ENCODE results near the gene HOXA11. TPM values are rescaled to one million over a fixed set of nuclear protein-coding genes. Genes with fewer than 3 reads are reported as not detected.
A peak's percentile ranks its signal among the peaks of the same experiment; 100 is the strongest.

HOXA11 gene
- total RNA-seq, 1 donor from 2014 or later: not detected

GRCh38 chr7:27213433-27214238 is 28.6 kb upstream of the HOXA11 start:
- H3K27me3 ChIP-seq: peaks cover 83% of the 10 kb centered on the region
- H3K4me1 ChIP-seq: peaks cover 12% of the 10 kb centered on the region
- DNase-seq (peak; percentile 60), ATAC-seq (peak; percentile 28)
- no peak overlapping the region for H3K27ac ChIP-seq
- TF ChIP-seq CTCF (IDR thresholded peaks at IDR 0.05): no peak
- no peaks in the 10 kb centered on the region for H3K36me3 ChIP-seq
- intact Hi-C loops (cut with DNase I): no loop called here
- H3K4me3 ChIP-seq: no peak overlapping the region
- H3K9me3 ChIP-seq: no peaks in the 10 kb centered on the region

GRCh38 chr7:27212497-27213432 is 27.7 kb upstream of the HOXA11 start:
- DNase-seq (peak; percentile 43), ATAC-seq (no peak)
- Histone ChIP-seq H3K36me3 (no peaks in the 10 kb centered on the region), H3K9me3 (no peaks in the 10 kb centered on the region), H3K27ac (no peak overlapping the region), H3K4me1 (peaks cover 12% of the 10 kb centered on the region), H3K4me3 (no peak overlapping the region), H3K27me3 (peaks cover 84% of the 10 kb centered on the region)
- no peak for TF ChIP-seq CTCF (IDR thresholded peaks at IDR 0.05)
- intact Hi-C loops (cut with DNase I): no loop called here

- ATAC-seq (no peak), DNase-seq (no peak)
- H3K4me1 ChIP-seq: peaks cover 12% of the 10 kb centered on the region
- H3K27ac ChIP-seq: no peak overlapping the region
- H3K9me3 ChIP-seq: no peaks in the 10 kb centered on the region
- no peak overlapping the region for H3K4me3 ChIP-seq
- no peaks in the 10 kb centered on the region for H3K36me3 ChIP-seq
- H3K27me3 ChIP-seq: peaks cover 88% of the 10 kb centered on the region
- TF ChIP-seq CTCF (IDR thresholded peaks at IDR 0.05): no peak
- intact Hi-C loops (cut with DNase I): no loop called here
These were observed 26.8 kb upstream of the HOXA11 start for GRCh38 chr7:27211764-27212204.

- Histone ChIP-seq H3K27me3 (peaks cover 88% of the 10 kb centered on the region), H3K4me1 (peaks cover 12% of the 10 kb centered on the region), H3K9me3 (no peaks in the 10 kb centered on the region), H3K27ac (no peak overlapping the region), H3K4me3 (no peak overlapping the region), H3K36me3 (no peaks in the 10 kb centered on the region)
- ATAC-seq (no peak), DNase-seq (no peak)
- no peak for TF ChIP-seq CTCF (IDR thresholded peaks at IDR 0.05)
- intact Hi-C loops (cut with DNase I): no loop called here
These were observed 26.0 kb upstream of the HOXA11 start for GRCh38 chr7:27211084-27211446.

- Histone ChIP-seq H3K9me3 (no peaks in the 10 kb centered on the region), H3K27ac (no peak overlapping the region), H3K4me3 (no peak overlapping the region), H3K36me3 (no peaks in the 10 kb centered on the region), H3K4me1 (peaks cover 13% of the 10 kb centered on the region), H3K27me3 (peaks cover 92% of the 10 kb centered on the region)
- peak; percentile 80 for TF ChIP-seq CTCF (IDR thresholded peaks at IDR 0.05)
- peak; percentile 69 for ATAC-seq
- intact Hi-C loops (cut with DNase I): no loop called here
- DNase-seq: no peak
These were observed 25.5 kb upstream of the HOXA11 start for GRCh38 chr7:27210441-27211083.

All from upper lobe of right lung (tissue), 1 donor.